Measurements from ENCODE around the gene FAM209A. TPM values are rescaled to one million over a fixed set of nuclear protein-coding genes. Genes with fewer than 3 reads are reported as not detected.
"Not testable (repeated sequence)": the region's sequence is repeated elsewhere in the genome, so short reads cannot be mapped to it uniquely, and the experiment has no call there.

The FAM209A gene
- not detected for polyA plus RNA-seq

DNA sequence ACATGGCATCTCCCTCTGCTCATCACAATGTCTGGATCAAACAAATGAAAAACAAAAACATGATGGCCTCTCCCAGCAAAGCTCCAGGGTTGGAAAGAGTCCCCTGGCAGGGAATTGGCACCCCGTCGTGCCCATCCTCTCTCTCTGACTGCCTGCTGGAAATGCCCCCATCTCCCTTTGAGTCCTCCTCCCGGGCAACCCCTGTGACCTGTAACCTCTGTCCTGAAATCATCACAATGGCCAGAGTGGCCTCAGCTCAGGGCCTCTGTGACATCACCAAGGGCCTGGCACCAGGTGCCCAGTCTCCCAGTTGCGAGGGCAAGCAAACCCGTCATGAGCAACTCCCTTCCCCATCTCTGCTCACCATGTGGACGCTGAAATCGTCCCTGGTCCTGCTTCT lies at the start of gene FAM209A:
Gene FAM209A (plus strand): TSS at position 301 of the 400 bp plus-strand sequence. CDS start 65 bp downstream, at position 366.
- Mint-ChIP-seq H3K9me3 (peaks cover 2 to 14% (median 7%) of the 10 kb centered on the region in 3 donors), H3K36me3 (peaks cover 11% of the 10 kb centered on the region), H3K4me3 (peak within 1 kb of the TSS in 1 of 4 donors; percentile 41)
- not testable (repeated sequence) for H3K27me3 Mint-ChIP-seq, H3K4me1 Mint-ChIP-seq, H3K27ac Mint-ChIP-seq

- Mint-ChIP-seq H3K27me3 (no peaks in the 10 kb centered on the region), H3K9me3 (no peaks in the 10 kb centered on the region), H3K4me1 (peaks cover 13 to 18% (median 13%) of the 10 kb centered on the region in 3 donors), H3K4me3 (peak overlapping the region in 1 of 4 donors; percentile 30), H3K27ac (peak overlapping the region; percentile 65 to 87 (median 67)), H3K36me3 (peaks cover 6% of the 10 kb centered on the region)
Observed at GRCh38 chr20:56483970-56484369, 40.6 kb upstream of the FAM209A start.

DNA sequence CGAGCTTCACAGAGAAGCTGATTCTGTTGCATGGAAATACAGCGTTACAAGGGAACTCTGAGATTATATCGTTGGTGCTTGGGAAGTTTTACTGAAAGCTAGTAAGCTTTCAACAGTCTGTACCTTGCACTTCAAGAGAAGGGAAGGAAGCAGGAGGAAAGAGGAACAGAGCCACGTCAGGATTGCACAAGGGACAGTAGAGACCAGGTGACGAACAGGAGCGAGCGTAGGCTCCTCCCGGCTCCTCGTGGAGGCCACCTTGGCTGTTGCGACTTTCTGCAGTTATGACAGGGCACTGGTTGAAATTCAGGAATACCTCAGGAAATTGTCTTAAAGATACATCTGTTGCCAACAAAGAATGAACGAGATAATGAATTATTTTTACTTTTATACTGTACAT lies 37.3 kb upstream of the FAM209A start:
- Mint-ChIP-seq H3K4me3 (no peak overlapping the region), H3K36me3 (peaks cover 8% of the 10 kb centered on the region), H3K27ac (no peak overlapping the region), H3K9me3 (no peaks in the 10 kb centered on the region), H3K27me3 (no peaks in the 10 kb centered on the region), H3K4me1 (peaks cover 13 to 18% (median 13%) of the 10 kb centered on the region in 3 donors)

DNA sequence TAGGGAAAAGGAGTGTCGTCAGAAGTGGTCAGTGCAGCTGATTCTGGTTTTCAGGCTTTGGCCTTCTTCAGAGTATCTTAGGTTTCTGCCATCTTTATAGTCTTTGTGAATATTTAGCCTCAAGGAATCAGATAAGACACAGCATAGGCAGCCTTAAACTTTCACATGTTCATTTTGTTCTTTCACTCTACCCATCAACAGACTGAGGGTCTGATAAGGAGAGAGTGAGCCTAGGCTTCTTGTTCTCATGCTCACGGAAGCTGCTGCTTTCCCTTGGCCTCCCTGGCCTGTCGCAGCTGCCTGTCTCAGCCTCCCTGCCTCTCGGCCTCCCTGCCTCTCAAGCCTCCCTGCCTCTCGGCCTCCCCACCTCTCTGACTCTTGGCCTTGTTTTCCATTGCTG lies 36.0 kb upstream of the FAM209A start:
- H3K36me3 Mint-ChIP-seq = peaks cover 3% of the 10 kb centered on the region
- no peak overlapping the region for H3K4me3 Mint-ChIP-seq
- no peak overlapping the region for H3K27ac Mint-ChIP-seq
- H3K9me3 Mint-ChIP-seq = no peaks in the 10 kb centered on the region
- H3K4me1 Mint-ChIP-seq = peaks cover 10 to 12% (median 11%) of the 10 kb centered on the region in 3 donors
- H3K27me3 Mint-ChIP-seq = no peaks in the 10 kb centered on the region

GRCh38 chr20:56501116-56501515 lies 23.4 kb upstream of the FAM209A start:
- H3K9me3 Mint-ChIP-seq = peaks cover 4% of the 10 kb centered on the region in 3 donors
- peaks cover 16% of the 10 kb centered on the region for H3K36me3 Mint-ChIP-seq
- H3K27ac Mint-ChIP-seq = no peak overlapping the region
- H3K27me3 Mint-ChIP-seq = no peaks in the 10 kb centered on the region
- H3K4me3 Mint-ChIP-seq = no peak overlapping the region
- H3K4me1 Mint-ChIP-seq = peaks cover 0 to 3% (median 0%) of the 10 kb centered on the region in 3 donors

- Mint-ChIP-seq H3K27me3 (no peaks in the 10 kb centered on the region), H3K27ac (peak overlapping the region in 1 of 3 donors; percentile 16), H3K4me1 (peaks cover 0 to 3% (median 0%) of the 10 kb centered on the region in 3 donors), H3K9me3 (no peaks in the 10 kb centered on the region), H3K36me3 (peaks cover 2% of the 10 kb centered on the region), H3K4me3 (no peak overlapping the region)
Observed at GRCh38 chr20:56503916-56504315, 20.6 kb upstream of the FAM209A start.

- Mint-ChIP-seq H3K4me3 (no peak overlapping the region), H3K27me3 (no peaks in the 10 kb centered on the region), H3K36me3 (peaks cover 2% of the 10 kb centered on the region), H3K4me1 (peaks cover 0 to 3% (median 0%) of the 10 kb centered on the region in 3 donors), H3K9me3 (no peaks in the 10 kb centered on the region), H3K27ac (peak overlapping the region in 1 of 3 donors; percentile 84)
Observed at GRCh38 chr20:56504373-56505005, 20.1 kb upstream of the FAM209A start.

GRCh38 chr20:56506103-56506502 lies 18.4 kb upstream of the FAM209A start:
- Mint-ChIP-seq H3K4me3 (no peak overlapping the region), H3K27ac (no peak overlapping the region), H3K27me3 (no peaks in the 10 kb centered on the region), H3K36me3 (peaks cover 2% of the 10 kb centered on the region), H3K9me3 (no peaks in the 10 kb centered on the region), H3K4me1 (peaks cover 0 to 3% (median 2%) of the 10 kb centered on the region in 3 donors)

DNA sequence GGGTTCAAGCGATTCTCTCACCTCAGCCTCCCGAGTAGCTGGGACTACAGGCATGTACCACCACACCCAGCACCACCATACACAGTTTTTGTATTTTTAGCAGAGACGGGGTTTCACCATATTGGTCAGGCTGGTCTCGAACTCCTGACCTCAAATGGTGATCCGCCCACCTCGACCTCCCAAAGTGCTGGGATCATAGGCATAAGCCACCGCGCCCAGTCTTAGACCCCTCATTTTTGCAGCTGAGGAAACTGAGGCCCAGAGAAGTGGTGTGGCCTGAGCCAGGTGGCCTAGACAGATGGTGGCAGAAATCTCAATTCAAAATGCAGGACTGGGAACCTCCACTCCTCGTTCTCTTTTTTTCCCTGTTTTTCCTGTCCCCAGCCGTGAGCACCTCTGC lies 12.6 kb upstream of the FAM209A start:
- Mint-ChIP-seq H3K27ac (no peak overlapping the region), H3K36me3 (peaks cover 15% of the 10 kb centered on the region), H3K27me3 (no peaks in the 10 kb centered on the region), H3K4me3 (no peak overlapping the region), H3K9me3 (no peaks in the 10 kb centered on the region), H3K4me1 (peaks cover 0 to 2% (median 0%) of the 10 kb centered on the region in 3 donors)

- no peak overlapping the region for H3K27ac Mint-ChIP-seq
- peaks cover 0 to 2% (median 0%) of the 10 kb centered on the region in 3 donors for H3K4me1 Mint-ChIP-seq
- H3K4me3 Mint-ChIP-seq = no peak overlapping the region
- H3K9me3 Mint-ChIP-seq = peaks cover 0 to 7% (median 0%) of the 10 kb centered on the region in 3 donors
- no peaks in the 10 kb centered on the region for H3K27me3 Mint-ChIP-seq
- H3K36me3 Mint-ChIP-seq = peaks cover 27% of the 10 kb centered on the region
Observed at GRCh38 chr20:56513161-56514150, 11.1 kb upstream of the FAM209A start.

GRCh38 chr20:56516631-56517030 lies 7.9 kb upstream of the FAM209A start:
- no peaks in the 10 kb centered on the region for H3K27me3 Mint-ChIP-seq
- H3K36me3 Mint-ChIP-seq = peaks cover 40% of the 10 kb centered on the region
- H3K4me1 Mint-ChIP-seq = no peaks in the 10 kb centered on the region
- peaks cover 2 to 19% (median 17%) of the 10 kb centered on the region in 3 donors for H3K9me3 Mint-ChIP-seq
- peak overlapping the region in 1 of 4 donors; percentile 39 for H3K4me3 Mint-ChIP-seq
- no peak overlapping the region for H3K27ac Mint-ChIP-seq

GRCh38 chr20:56517211-56517610 lies 7.3 kb upstream of the FAM209A start:
- Mint-ChIP-seq H3K4me3 (no peak overlapping the region), H3K36me3 (peaks cover 40% of the 10 kb centered on the region), H3K27me3 (no peaks in the 10 kb centered on the region), H3K4me1 (no peaks in the 10 kb centered on the region), H3K27ac (no peak overlapping the region), H3K9me3 (peaks cover 2 to 20% (median 17%) of the 10 kb centered on the region in 3 donors)

- Mint-ChIP-seq H3K4me3 (peak overlapping the region in 1 of 4 donors; percentile 41), H3K27me3 (no peaks in the 10 kb centered on the region), H3K9me3 (peaks cover 2 to 20% (median 17%) of the 10 kb centered on the region in 3 donors), H3K36me3 (peaks cover 40% of the 10 kb centered on the region), H3K4me1 (no peaks in the 10 kb centered on the region), H3K27ac (peak overlapping the region in 1 of 3 donors; percentile 23)
Observed at GRCh38 chr20:56517641-56518040, 6.9 kb upstream of the FAM209A start.

- Mint-ChIP-seq H3K4me3 (no peak overlapping the region), H3K27me3 (no peaks in the 10 kb centered on the region), H3K27ac (no peak overlapping the region), H3K4me1 (peaks cover 0 to under 1% (median 0%) of the 10 kb centered on the region in 3 donors), H3K9me3 (peaks cover 2 to 20% (median 17%) of the 10 kb centered on the region in 3 donors), H3K36me3 (peaks cover 39% of the 10 kb centered on the region)
Observed at GRCh38 chr20:56518126-56518525, 6.4 kb upstream of the FAM209A start.

Data from IgD-negative memory B cell (primary cell).